ENCODE results near the gene SUN1.

SUN1 gene

GRCh38 chr7:908591-909357 is 76.5 kb downstream of the SUN1 start:
- peak; percentile 21 to 29 for DNase-seq

DNA sequence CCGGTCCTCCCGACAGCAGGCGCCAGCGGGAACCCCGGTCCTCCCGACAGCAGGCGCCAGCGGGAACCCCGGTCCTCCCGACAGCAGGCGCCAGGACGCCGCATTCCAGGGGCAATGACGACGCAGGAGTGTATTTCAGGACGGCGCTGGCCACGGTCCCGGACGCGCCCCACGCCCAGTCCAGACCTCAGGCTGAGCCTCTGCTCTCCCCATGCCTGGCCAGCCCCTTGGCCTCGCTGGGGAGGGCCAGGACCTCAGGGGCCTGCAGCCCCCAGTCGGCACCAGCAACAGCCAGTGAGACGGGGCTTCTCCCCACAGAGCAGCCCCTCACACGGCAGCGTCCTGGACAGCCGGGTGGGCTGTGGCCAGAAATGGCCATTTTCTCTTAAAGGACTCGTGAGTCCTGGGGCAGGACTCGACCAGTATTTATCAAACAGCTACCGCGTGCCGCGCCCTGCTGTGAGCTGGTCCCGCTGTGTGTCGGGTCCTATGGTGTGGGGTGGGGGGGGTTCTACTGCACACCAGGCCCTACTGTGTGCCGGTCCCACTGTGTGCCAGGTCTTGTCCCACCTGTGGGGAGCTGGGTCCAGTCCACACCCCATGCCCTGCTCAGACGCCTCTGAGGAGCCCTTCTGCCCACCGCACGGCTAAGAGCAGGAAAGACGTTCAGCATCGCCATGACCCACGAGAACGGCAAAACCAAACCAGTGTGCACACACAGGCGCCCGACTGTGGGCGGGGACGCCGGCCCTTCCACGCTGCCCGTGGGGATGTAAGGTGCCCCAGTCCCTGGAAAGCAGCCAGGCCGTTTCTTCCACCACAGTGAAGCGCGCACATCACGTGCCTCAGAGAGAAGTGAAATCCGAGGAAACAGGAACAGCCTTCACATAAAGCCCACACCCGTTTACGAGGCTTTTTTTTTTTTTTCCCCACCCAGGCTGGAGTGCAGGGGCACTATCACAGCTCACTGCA is 77.4 kb downstream of the SUN1 start:
- DNase-seq = no peak

GRCh38 chr7:910441-910861 is 78.2 kb downstream of the SUN1 start:
- DNase-seq = no peak

DNA sequence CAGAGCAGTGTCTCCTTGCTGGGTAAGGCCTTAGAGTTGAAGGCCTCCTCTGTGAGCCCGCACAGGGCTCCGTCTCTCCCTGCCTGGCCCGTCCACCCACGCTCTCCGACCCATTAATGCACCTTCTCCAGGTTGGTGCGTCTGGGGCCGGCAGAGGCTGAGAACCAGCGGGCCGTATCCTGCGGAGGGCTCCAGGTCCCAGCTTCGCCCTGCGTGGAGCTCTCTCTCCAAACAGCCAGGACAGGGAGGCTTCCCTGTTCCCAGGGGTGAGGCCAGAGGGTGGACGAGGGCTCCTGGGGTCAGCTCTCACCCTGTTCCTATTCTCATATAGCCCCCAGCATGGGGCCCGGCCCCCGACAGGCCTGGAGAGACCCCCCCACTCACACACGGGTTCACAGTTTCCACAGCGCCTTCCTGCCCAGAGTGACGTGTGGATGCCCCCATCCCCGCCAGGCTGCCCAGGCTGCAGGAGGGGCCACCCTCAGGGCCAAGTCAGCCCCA is 78.7 kb downstream of the SUN1 start:
- no peak for DNase-seq

DNA sequence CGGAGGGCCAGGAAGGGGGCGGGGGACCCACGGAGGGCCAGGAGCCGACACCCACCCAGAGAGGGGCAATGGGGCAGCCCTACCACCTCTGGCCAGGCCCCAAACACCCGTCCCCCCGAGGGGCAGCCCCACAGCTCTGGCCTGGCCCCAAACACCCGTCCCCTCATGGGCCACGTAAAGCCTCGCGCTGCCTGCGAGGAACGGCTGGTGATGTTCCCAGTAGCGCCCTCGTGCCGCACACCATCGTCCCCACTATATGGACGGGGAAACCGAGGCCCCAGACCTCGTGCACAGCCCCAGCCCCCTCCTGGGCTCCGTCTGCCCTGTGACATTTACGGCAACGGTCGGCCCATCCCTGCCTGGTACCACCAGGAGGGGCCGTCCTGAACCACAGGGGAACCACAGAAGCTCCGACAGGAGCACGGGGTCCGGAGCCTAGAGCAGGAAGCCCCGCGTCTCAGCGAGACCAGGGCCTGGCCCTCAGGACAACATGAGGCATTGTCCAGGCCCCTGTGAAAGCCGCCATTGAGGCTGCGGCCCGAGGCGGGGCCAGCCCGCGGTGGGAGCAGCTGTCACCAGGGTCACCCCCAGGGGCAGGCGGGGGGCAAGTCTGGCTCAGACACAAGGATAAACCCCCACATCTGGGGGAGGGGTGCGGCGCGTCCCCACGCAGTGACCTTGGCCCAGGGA is 79.7 kb downstream of the SUN1 start:
- no peak for DNase-seq

DNA sequence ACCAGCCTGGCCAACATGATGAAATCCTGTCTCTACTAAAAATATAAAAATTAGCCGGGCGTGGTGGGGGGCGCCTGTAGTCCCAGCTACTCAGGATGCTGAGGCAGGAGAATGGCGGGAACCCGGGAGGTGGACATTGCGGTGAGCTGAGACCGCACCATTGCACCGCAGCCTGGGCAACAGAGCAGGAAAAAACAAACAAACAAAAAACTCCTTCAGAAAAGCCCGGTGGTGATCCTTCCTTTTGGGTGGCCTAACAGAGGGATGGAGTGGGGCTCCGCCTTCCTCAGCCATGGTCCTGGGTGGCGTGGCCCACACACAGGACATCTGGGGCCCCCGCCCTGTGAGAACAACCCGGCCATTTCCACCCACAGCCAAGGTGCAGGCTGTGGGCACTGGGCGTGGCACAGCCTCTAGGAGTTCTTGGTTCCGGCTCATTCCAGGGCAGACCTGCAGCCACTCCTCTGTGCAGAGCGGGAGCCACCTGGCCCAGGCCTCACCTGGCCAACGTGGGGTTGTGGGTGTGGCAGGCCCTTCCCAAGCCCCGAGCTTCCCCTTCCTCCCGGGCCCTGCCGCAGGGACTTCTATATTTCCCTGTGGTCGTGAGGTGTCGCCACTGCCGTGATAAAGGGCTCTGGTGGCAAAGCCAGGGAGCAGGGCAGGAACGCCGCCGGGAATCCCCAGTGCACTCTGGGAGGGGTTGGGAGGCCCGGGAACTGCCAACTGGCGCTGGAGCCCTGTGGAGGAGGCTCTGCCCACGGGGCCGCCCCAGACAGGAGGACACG is 81.7 kb downstream of the SUN1 start:
- DNase-seq = no peak

DNA sequence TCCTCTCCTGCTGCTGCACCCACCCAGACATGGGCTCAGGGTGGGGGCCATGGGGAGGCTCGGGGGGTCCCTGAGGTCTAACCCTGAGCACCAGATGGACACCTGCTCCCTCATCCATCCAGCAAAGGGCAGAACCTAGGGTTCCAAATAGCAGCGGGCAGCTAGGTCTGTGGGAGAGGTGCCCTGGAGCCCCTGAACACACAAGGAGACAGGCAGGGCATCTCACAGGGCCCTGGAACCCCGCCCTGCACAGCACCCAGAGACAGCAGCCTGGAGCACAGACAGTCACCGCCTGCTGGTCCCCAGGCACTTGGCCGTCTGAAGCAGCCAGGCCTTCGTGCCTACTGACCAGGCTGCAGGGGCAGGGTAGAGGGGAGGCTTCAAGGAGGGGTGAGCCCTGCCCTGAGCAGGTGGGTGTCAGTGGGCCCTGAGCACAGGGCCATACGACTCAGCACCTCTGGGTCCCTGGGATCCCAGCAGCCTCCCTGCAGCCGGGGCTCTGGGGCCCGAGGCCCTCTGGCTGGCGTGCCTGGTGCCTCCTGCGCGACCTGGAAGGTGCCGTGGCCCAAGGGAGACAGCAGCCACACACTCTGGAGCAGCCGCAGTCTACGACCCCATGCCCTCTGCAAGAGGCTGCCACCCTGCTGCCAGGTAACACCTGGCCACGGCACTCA is 82.4 kb downstream of the SUN1 start:
- no peak for DNase-seq

- DNase-seq = no peak
Measured at GRCh38 chr7:915291-916218, 83.3 kb downstream of the SUN1 start.

DNA sequence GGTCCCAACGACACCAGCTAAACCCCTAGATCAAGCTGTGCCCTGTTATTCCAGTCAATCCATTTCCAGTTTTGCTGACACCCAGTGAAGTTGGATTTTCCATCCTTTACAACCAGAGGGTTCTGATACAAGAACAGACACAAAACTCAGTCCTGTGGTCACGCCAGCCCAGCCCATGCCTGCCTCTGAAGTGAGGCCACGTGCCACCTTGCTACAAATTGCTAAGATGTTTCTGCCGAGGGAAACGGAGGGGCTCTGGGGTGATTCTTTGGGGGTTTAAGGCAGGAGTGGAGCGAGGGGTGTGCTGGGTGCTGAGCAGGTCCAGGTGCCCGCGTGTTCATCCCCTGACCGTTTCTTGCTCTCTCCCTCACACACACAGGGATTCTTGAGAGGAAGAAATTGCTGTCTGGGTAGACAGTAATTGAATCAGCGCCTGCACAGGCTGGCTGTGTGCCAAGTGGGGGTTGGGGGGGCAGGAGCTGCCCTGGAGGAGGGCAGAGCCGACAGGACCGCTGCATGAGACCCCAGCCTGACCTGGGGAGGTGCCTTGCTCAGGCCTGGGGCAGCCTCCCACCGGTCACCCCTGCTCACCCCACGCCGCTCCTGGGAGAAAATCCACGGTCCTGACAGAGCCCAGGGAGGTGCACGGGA is 84.1 kb downstream of the SUN1 start:
- peak in 1 of 2 experiments; percentile 17 for DNase-seq

DNA sequence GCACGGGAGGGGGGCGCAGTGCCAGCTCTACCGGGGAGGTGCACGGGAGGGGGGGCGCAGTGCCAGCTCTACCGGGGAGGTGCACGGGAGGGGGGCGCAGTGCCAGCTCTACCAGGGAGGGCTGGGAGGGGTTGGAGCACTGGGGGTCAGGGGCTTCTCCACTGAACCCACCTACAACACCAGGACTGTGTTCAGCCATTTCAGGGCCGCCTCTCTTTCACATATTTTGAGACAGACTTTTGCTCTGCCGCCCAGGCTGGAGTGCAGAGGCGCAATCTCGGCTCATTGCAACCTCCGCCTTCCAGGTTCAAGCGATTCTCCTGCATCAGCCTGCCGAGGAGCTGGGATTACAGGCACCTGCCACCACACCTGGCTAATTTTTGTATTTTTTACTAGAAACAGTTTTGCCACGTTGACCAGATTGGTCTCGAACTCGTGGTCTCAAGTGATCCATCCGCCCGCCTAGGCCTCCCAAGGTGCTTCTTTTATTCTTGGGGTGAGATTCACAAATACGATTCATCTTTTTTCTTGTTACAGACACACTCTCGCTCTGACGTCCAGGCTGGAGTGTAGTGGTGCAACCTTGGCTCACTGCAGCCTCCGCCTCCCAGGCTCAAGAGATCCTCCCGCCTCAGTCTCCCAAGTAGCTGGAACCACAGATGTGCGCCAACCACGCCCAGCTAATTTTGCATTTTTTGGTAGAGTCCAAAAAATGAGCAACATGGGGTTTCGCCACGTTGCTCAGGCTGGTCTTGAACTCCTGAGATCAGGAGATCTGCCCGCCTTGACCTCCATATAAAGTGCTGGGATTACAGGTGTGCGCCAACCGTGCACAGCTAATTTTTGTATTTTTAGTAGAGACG is 85.2 kb downstream of the SUN1 start:
- DNase-seq = no peak

DNA sequence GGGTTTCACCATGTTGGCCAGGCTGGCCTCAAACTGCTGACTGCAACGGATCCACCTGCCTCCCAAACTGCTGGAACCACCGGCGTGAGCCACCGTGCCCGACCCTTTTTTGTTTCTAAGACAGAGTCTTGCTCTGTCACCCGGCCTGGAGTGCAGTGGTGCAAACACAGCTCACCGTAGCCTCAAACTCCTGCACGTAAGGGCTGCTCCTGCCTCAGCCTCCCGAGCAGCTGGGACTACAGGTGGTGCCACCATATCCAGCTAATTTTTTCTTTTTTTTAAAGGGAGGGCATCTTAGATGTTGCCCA is 85.8 kb downstream of the SUN1 start:
- DNase-seq = no peak

DNA sequence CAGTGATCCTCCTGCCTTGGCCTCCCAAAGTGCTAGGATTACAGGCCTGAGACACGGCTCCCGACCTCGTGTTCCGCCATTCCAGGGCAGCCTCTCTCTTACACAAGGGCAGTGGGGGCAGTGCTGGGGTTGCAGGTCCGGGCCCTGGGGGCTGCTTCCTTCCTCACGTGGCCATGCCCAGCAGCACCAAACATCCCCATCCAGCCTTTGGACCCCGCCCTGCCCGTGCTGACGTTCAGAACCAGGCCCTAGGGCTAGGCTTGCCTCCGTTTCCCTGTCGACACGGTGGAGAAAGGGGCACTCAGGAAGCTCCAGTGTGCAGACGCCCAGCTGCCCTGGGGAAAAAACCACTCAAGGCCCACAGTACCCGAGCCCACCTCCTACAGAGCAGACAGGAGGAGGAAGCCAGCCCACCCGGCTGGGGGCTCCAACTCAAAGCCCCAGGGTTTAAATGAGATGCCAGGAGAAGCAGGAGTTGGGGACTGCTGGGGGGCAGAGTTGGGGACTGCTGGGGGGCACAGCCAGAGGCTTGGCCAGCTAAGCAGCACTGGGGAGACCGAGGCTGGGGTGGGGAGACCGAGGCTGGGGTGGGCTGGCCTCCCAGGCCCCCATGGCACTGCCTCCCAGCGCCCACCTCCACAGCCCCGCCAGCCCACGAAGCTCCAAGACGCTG is 86.3 kb downstream of the SUN1 start:
- no peak for DNase-seq

DNA sequence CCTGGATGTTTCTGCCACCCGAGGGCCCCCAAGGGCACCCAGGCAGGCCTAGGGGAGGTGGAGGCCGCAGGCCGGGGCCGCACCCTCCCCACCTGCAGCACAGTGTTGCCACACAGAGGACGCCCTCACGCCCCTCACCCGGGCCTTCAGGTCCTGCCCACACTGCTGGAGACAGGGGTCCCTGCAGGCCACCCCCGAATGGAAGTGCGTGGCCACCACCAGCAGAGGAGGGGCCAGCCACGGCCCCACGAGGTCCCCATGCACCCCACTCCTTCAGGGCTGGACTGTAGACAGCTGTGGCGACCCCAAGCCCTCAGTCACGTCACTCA is 86.8 kb downstream of the SUN1 start:
- no peak for DNase-seq

GRCh38 chr7:919924-920341 is 87.7 kb downstream of the SUN1 start:
- no peak for DNase-seq

- DNase-seq = peak in 1 of 2 experiments; percentile 13
Measured at GRCh38 chr7:920351-921070, 88.2 kb downstream of the SUN1 start.

DNA sequence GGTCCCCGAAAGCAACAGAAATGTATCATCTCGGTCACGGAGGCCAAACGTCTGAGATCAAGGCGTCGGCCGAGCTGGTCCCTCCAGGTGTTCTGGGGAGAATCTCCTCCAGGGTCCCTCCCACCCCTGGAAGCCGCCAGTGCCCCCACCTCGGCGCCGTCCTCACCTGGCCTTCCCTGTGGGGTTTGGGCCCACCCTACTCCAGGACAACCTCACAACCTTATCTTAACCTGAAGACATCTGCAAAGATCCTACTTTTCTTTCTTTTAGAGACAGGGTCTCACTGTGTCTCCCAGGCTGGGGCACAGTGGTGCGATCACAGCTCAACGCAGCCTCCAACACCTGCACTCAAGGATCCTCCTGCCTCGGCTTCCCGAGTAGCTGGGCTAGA is 88.8 kb downstream of the SUN1 start:
- no peak for DNase-seq

DNA sequence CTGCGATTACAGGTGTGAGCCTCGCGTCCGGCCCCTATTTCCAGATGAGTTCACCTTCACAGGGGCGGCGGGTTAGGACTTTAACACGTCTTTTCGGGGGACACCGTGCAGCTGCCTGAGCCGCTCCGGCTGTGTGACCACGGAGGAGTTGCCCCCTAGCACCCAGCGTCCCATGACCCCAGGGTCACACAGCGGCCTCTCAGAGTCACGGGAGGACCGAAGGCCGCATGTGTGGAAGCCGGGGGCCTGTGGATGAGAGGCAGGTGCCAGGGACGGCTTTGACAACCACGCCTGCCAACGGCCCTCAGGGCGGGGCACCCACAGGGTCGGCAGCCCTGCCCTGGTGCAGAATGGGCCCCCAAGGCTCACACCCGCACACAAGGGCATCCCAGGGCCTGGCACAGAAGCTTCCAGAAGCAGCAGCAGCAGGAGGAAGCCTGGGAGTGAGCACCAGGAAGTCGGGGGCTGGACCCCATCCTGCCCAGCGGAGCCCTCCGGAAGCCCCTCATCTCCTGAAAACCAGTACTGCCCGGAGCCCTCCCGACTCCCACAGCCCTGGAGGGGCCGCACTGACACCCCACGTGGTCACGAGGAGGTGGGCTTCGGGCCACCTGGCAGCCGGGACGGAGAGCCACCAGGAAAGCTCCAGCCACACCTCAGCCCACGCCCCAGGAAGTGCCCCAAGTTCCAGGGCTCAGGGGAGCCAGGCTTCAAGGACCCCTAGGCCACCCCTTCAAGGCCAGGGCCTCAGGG is 89.5 kb downstream of the SUN1 start:
- no peak for DNase-seq

Data from NCI-H2081 (cell line).